ENCODE results near the gene CD22.
"Not testable (repeated sequence)": the region's sequence is repeated elsewhere in the genome, so short reads cannot be mapped to it uniquely, and the experiment has no call there.

Gene CD22

GRCh38 chr19:35328851-35329285 lies at the start of gene CD22:
CD22 (plus strand) TSS chr19:35329187; CDS start chr19:35332041, 2,854 bp downstream.
- DNase-seq, result no peak

GRCh38 chr19:35279374-35279773 lies 49.6 kb upstream of the CD22 start:
- no peak for DNase-seq

- DNase-seq, result no peak
These were observed 48.8 kb upstream of the CD22 start for GRCh38 chr19:35279985-35280821.

- no peak for DNase-seq
These were observed 47.7 kb upstream of the CD22 start for GRCh38 chr19:35281303-35281702.

DNA sequence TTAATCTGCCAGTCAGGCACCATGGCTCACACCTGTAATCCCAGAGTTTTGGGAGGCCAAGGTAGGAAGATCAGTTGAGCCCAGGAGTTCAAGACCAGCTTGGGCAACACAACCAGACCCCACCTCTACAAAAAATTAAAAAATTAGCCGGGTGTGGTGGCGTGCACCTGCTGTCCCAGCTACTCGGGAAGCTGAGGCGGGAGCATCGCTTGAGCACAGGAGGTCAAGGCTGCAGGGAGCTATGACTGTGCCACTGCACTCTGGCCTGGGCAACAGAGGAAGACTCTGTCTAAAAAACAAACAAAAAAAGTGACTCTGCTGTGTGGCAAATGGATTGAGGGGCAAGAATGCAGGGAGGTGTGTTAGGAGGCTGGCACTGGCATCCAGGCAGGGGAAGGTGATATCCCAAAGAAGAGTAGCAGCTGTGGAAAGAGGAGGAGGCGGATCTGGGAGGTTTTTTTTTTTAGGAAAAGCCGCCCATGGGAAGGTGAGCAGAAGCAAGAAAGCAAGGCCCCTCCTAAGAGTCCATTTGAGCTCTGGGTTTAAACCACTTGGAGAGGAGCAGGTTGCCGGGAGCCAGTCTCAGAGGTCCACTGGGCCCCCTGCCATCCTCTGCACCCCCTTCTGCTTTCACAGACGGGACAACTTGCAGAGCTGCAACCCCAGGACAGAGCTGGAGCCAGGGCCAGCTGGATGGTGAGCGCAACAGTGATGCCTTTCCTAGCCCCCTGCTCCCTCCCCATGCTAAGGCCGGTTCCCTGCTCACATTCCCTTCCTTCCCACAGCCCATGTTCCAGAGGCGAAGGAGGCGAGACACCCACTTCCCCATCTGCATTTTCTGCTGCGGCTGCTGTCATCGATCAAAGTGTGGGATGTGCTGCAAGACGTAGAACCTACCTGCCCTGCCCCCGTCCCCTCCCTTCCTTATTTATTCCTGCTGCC lies 44.6 kb upstream of the CD22 start:
- DNase-seq, result no peak

DNA sequence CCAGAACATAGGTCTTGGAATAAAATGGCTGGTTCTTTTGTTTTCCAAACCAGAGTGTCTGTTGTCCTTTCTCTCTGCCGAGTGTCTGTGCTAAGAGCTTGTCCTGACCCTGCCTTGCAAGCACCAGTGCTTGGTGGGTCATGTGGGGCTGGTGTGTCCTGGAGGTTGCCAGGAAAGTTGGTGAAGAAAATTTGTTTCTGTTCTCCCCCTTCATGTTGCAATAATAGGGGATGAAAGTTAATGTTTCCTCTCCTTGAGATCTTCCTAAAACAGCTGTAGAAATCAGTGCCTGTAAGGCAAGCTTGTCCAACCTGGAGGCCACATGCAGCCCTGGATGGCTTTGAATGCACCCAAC lies 43.9 kb upstream of the CD22 start:
- no peak for DNase-seq

GRCh38 chr19:35285465-35285864 lies 43.5 kb upstream of the CD22 start:
- not testable (repeated sequence) for DNase-seq

DNA sequence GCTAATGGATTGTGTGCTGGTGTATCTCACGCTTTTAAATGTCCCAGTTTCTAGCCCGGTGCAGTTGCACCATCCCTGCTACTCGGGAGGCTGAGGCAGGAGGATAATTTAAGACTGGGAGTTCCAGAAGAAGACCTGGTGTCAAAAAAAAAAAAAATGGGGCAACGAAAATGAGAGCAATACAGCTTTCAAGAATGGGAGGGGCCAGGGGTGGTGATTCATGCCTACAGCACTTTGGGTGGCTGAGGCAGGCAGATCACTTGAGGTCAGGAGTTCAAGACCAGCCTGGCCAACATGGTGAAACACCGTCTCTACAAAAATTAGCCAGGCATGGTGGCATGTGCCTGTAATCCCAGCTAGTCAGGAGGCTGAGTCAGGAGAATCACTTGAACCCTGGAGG lies 42.9 kb upstream of the CD22 start:
- DNase-seq, result not testable (repeated sequence)

DNA sequence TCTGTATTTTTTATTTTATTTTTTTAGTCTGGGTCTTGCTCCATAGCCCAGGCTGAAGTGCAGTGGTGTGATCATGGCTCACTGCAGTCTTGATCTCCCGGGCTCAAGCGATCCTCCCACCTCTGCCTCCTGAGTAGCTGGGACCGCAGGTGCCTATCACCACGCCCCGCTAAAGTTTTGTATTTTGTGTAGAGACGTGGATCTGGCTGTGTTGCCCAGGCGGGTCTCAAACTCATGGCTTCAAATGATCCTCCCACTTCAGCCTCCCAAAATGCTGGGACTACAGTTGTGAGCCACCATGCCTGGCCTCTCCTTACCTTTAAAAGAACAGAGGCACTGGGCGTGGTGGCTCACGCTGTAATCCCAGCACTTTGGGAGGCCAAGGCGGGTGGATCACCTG lies 41.3 kb upstream of the CD22 start:
- no peak for DNase-seq

DNA sequence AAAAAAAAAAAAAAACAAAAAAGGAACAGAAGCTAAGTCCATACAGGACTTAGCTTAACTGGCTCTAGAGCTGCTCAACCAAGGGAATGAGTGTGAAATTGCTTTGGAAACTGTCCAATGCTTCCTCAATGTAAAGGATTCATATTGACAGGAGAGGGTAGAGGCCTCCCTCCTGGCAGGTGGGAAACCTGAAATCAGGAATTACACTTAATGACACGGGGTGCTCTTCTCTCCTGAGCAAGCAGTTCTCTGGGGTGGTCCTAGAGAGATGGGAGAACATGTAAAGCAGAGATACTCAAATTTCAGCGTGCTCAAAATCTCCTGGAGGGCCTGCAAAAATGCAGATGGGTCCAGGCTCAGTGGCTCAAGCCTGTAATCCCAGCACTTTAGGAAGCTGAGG lies 40.7 kb upstream of the CD22 start:
- DNase-seq, result no peak

GRCh38 chr19:35288906-35289305 lies 40.1 kb upstream of the CD22 start:
- no peak for DNase-seq

DNA sequence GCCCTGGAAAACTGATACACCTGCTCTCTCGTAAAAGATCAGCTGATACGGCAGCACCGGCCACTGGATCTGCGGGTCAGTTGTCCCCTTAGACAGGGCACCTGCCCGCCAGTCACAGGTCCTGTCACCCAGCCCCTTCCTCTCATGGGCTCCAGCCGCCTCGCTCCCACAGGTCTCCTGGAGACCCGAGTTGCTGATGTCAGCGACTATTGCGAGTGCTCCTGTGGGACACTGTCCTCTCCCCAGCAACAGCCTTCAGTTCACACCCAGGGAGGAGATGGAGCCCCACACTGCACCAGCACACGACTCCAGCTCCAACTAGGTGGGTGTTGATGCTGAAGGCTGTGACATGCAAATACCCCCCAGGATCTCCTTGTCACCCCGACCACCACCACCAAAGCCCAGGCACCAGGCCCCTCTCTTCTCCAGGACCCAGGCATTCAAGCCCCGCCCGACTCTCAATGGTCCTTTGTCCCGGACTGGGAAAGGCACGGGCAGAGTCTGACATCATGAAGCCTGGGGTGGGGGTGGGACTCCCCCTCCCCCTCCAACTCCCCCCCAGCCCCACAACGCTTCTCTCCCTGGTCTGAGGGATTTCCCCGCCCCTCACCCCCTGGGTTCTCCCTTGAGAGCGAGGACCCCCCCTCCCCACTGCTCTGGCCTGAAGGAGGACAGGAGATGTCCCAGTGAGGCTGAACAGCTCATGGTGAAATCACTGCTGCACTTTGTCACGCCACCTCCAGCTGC lies 38.4 kb upstream of the CD22 start:
- DNase-seq, result no peak

GRCh38 chr19:35291259-35291658 lies 37.7 kb upstream of the CD22 start:
- no peak for DNase-seq

- no peak for DNase-seq
These were observed 37.1 kb upstream of the CD22 start, which contains the start of gene MAG for GRCh38 chr19:35291916-35292315. MAG (plus strand) TSS chr19:35292161; CDS start chr19:35295409, 3,248 bp downstream.

DNA sequence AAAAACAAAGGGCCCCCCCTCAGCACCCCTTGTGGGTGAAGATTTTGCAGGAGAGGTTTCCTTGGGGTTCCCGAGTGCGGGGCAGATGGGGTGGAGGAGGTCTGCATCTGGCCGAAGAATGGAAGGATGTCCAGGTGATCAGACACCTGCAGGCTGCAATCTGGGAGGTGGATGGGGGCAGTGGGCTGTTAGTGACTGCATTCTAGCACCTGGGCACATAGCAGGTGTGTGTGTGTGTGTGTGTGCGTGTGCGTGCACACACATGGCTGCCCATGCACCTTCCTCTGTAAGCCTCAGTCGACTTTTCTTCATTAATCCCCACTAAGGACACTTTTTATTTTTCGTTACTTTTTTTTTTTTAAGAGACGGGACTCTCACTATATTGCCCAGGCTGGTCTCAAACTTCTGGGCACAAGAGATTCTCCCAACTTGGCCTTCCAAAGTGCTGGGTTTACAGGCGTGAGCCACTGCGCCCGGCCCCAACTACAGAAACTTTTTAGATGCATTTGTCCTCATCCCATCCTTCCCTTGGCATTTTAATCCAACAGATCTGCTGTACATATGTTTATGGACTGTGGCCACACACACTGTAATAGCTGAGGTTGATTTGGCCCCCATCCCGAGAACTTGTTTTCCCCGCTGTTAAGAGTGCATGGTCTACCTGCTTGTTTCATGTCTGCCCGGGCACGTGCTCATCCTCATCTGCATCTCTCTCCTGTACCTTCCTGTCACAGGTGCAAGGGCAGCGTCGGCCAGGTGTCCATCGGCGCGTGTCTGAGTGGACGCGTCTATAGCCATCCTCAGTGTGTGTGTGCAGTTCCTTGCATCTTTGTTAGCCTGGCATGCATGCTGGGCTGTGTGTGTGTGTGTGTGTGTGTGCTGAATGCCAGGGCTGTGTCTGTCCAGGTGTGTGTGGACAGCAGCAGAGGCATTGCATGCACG lies 36.3 kb upstream of the CD22 start:
- DNase-seq, result no peak

DNA sequence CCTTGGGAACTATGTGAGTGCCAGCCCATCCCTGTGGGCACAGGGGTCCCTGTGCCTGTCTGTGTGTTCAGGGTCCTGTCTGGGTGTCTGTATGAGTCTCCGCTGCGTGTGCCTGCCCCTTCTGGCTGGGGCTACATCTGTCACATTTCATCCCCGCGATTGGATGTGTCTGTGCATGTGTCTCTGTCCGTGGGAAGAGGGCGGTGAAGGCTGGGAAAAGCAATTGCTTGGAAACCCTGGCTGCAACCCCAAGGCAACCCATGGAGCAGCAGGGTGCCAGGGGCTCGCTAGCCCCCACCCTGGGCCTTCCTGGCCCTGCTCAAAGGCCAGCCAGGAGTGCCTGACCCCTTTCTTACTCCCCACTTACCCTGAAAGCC lies 35.6 kb upstream of the CD22 start:
- no peak for DNase-seq

GRCh38 chr19:35293808-35294207 lies 35.2 kb upstream of the CD22 start:
- DNase-seq, result no peak

DNA sequence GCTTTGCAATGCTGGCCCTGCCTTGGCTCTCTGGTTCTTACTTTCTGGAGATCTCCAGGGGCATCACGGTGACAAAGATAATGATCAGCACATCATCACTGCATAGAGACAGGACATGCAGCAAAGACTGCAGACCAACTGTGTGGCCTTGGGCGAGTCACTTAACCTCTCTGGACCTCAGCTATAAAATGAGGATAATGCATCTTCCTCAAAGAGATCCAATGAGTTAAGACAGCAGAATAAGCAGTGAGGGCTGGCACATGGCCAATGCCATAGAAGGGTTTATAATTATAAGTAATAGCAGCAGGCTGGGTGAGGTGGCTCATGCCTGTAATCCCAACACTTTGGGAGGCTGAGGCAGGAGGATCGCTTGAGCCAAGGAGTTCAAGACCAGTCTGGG lies 34.7 kb upstream of the CD22 start:
- DNase-seq, result no peak

- no peak for DNase-seq
These were observed 33.9 kb upstream of the CD22 start for GRCh38 chr19:35294859-35295791.

GRCh38 chr19:35295792-35296462 lies 33.1 kb upstream of the CD22 start:
- DNase-seq, result no peak

Data from stimulated activated CD4-positive, alpha-beta T cell treated with anti-CD3 and anti-CD28 coated beads, Interleukin-4, amount 100 ng/mL, for 1 hour (primary cell).